Left lung (tissue), 10 donors: Measurements from ENCODE around the gene SEZ6L2. TPM values are rescaled to one million over a fixed set of nuclear protein-coding genes. Genes with fewer than 3 reads are reported as not detected.
"Not testable (repeated sequence)": the region's sequence is repeated elsewhere in the genome, so short reads cannot be mapped to it uniquely, and the experiment has no call there.

Experiments used
- ATAC-seq: fragments of 200-7000 bp; cut with Tn5 transposase; one replicate; pipeline ENCODE4 v1.9.1; 2020; ENCODE audit warnings: moderate library complexity
- DNase-seq, 4 donors: peaks; one replicate each; pipeline ENCODE4 v3.0.0-alpha.2; 2013 to 2020
- H3K27ac ChIP-seq, 2 donors: fragments of 200-600 bp; sonication (generic) in 1 of 2; one replicate each; pipeline versions ENCODE4 v1.5.0 to v1.8.0; 2020 to 2021
- H3K27me3 ChIP-seq, 2 donors: fragments of 200-600 bp; sonication (generic) in 1 of 2; one replicate each; pipeline versions ENCODE4 v1.5.0 to v1.8.0; 2020 to 2021
- H3K36me3 ChIP-seq, 2 donors: fragments of 200-600 bp; sonication (generic) in 1 of 2; one replicate each; pipeline versions ENCODE4 v1.5.0 to v1.8.0; 2020 to 2021
- H3K4me1 ChIP-seq, 2 donors: fragments of 200-600 bp; one replicate each; pipeline ENCODE4 v1.8.0; 2021
- H3K4me3 ChIP-seq, 2 donors: fragments of 200-600 bp; sonication (generic) in 1 of 2; one replicate each; pipeline versions ENCODE4 v1.5.0 to v1.8.0; 2020 to 2021; ENCODE audit warnings: mild to moderate bottlenecking in 1 of 2
- H3K9me3 ChIP-seq, 2 donors: fragments of 200-600 bp; sonication (generic) in 1 of 2; one replicate each; pipeline versions ENCODE4 v1.5.0 to v1.8.0; 2020 to 2021
- CTCF ChIP-seq, 2 donors: fragments of 200-600 bp; sonication (generic) in 1 of 2; IDR thresholded peaks; one replicate each; pipeline versions ENCODE4 v1.5.0 to v1.8.0; 2021; ENCODE audit warnings: antibody characterized with exemption in 2 of 2
- intact Hi-C, 2 donors: fragments of 100-400 bp; cut with DNase I; formaldehyde crosslinking; loops; one replicate each; pipeline versions ENCODE4 v1.11.2 to v1.14.2; 2022
- polyA plus RNA-seq, 6 donors: library from polyadenylated mRNA; unstranded; fragments of 120-200 nt; gene quantifications; one replicate each; pipeline ENCODE4 v1.2.1, GENCODE V29; 2013; ENCODE audit not compliant: insufficient read length in 6 of 6
- total RNA-seq, 2 donors: library from RNA; stranded (reverse); fragmentation: NEBNext Ultra II Directional; extraction: Animal tissue kit (Norgen Biotek cat#: 25700); gene quantifications; one replicate each; pipeline ENCODE4 v1.2.1, GENCODE V29; 2021
- donor health status: DM: no; HTN: yes; CAD: no.
- donor health status: DM: no; HTN: no; CAD: no.

The SEZ6L2 gene
- total and polyA plus RNA-seq, 8 donors = 4.9 to 30.2 (median 5.8) TPM

GRCh38 chr16:29915590-29916247 lies 16.4 kb upstream of the SEZ6L2 start:
- H3K27ac ChIP-seq = no peak overlapping the region
- intact Hi-C loops = no loop called here
- no peak for DNase-seq
- H3K36me3 ChIP-seq = peaks cover 3 to 62% of the 10 kb centered on the region in 2 donors
- H3K4me3 ChIP-seq = no peak overlapping the region
- no peak for ATAC-seq
- H3K4me1 ChIP-seq = no peaks in the 10 kb centered on the region
- no peaks in the 10 kb centered on the region for H3K27me3 ChIP-seq
- no peak for TF ChIP-seq CTCF (IDR thresholded peaks at IDR 0.05)
- no peaks in the 10 kb centered on the region for H3K9me3 ChIP-seq

- H3K9me3 ChIP-seq = no peaks in the 10 kb centered on the region
- intact Hi-C loops = no loop called here
- no peak for ATAC-seq
- no peaks in the 10 kb centered on the region for H3K4me1 ChIP-seq
- H3K36me3 ChIP-seq = peaks cover 0 to 40% of the 10 kb centered on the region in 2 donors
- no peak for TF ChIP-seq CTCF (IDR thresholded peaks at IDR 0.05)
- no peak overlapping the region for H3K27ac ChIP-seq
- no peaks in the 10 kb centered on the region for H3K27me3 ChIP-seq
- no peak overlapping the region for H3K4me3 ChIP-seq
- no peak for DNase-seq
These were observed 14.2 kb upstream of the SEZ6L2 start for GRCh38 chr16:29913514-29913913.

- Histone ChIP-seq H3K27ac (no peak overlapping the region), H3K9me3 (no peaks in the 10 kb centered on the region), H3K4me1 (no peaks in the 10 kb centered on the region), H3K36me3 (peaks cover 0 to 27% of the 10 kb centered on the region in 2 donors), H3K4me3 (no peak overlapping the region), H3K27me3 (no peaks in the 10 kb centered on the region)
- intact Hi-C loops = no loop called here
- no peak for TF ChIP-seq CTCF (IDR thresholded peaks at IDR 0.05)
- ATAC-seq = no peak
- DNase-seq = no peak
These were observed 12.7 kb upstream of the SEZ6L2 start for GRCh38 chr16:29912087-29912486.

- no peak for TF ChIP-seq CTCF (IDR thresholded peaks at IDR 0.05)
- intact Hi-C loops = no loop called here
- ATAC-seq (no peak), DNase-seq (no peak)
- no peaks in the 10 kb centered on the region for H3K27me3 ChIP-seq
- no peak overlapping the region for H3K27ac ChIP-seq
- peaks cover 0 to 26% of the 10 kb centered on the region in 2 donors for H3K36me3 ChIP-seq
- no peak overlapping the region for H3K4me3 ChIP-seq
- no peaks in the 10 kb centered on the region for H3K9me3 ChIP-seq
- H3K4me1 ChIP-seq = no peaks in the 10 kb centered on the region
These were observed 12.3 kb upstream of the SEZ6L2 start for GRCh38 chr16:29911676-29912010.

GRCh38 chr16:29910819-29911675 lies 11.7 kb upstream of the SEZ6L2 start:
- H3K4me3 ChIP-seq = no peak overlapping the region
- no peak overlapping the region for H3K27ac ChIP-seq
- ATAC-seq (no peak), DNase-seq (no peak)
- peaks cover 0 to 26% of the 10 kb centered on the region in 2 donors for H3K36me3 ChIP-seq
- intact Hi-C loops = no loop called here
- H3K9me3 ChIP-seq = no peaks in the 10 kb centered on the region
- H3K4me1 ChIP-seq = no peaks in the 10 kb centered on the region
- TF ChIP-seq CTCF (IDR thresholded peaks at IDR 0.05) = no peak
- H3K27me3 ChIP-seq = no peaks in the 10 kb centered on the region

- H3K27me3 ChIP-seq, H3K4me1 ChIP-seq, H3K9me3 ChIP-seq, DNase-seq, ATAC-seq, intact Hi-C loops, H3K27ac ChIP-seq, H3K4me3 ChIP-seq: not testable (repeated sequence)
- peaks cover 0 to 20% of the 10 kb centered on the region in 2 donors for H3K36me3 ChIP-seq
These were observed 10.5 kb upstream of the SEZ6L2 start for GRCh38 chr16:29909851-29910250.
